Measurements from ENCODE around the gene CDH26.

- TF ChIP-seq, protein P1, sequence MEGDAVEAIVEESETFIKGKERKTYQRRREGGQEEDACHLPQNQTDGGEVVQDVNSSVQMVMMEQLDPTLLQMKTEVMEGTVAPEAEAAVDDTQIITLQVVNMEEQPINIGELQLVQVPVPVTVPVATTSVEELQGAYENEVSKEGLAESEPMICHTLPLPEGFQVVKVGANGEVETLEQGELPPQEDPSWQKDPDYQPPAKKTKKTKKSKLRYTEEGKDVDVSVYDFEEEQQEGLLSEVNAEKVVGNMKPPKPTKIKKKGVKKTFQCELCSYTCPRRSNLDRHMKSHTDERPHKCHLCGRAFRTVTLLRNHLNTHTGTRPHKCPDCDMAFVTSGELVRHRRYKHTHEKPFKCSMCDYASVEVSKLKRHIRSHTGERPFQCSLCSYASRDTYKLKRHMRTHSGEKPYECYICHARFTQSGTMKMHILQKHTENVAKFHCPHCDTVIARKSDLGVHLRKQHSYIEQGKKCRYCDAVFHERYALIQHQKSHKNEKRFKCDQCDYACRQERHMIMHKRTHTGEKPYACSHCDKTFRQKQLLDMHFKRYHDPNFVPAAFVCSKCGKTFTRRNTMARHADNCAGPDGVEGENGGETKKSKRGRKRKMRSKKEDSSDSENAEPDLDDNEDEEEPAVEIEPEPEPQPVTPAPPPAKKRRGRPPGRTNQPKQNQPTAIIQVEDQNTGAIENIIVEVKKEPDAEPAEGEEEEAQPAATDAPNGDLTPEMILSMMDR (conservative IDR thresholded peaks at IDR 0.05 in 1 of 2, IDR thresholded peaks at IDR 0.05 in 1 of 2; ENCODE audit: extremely low read depth in 1 of 2, insufficient read depth in 1 of 2, low read depth in 1 of 2, low read length in 2 of 2) = no peak
- TF ChIP-seq EZH2 (IDR thresholded peaks at IDR 0.05; ENCODE audit: borderline replicate concordance, low read length) = no peak
Observed at GRCh38 chr20:59997896-59998295, 39.7 kb downstream of the CDH26 start.

Measured in mammary epithelial cell (primary cell).